HG03575 (cell line): ENCODE measurements around the gene TEAD1.

Source experiments
- ATAC-seq: cut with Tn5 transposase; IDR thresholded peaks from one replicate; pipeline ENCODE4 v1.9.1; 2021; ENCODE audit not compliant: unreplicated experiment, insufficient number of reproducible peaks, low FRiP score; ENCODE audit errors: extremely low read depth

TEAD1 gene

GRCh38 chr11:12770966-12771597 lies 96.9 kb downstream of the TEAD1 start:
- no peak for ATAC-seq

- ATAC-seq: no peak
These were observed 97.7 kb downstream of the TEAD1 start for GRCh38 chr11:12771875-12772274.

GRCh38 chr11:12772324-12772723 lies 98.1 kb downstream of the TEAD1 start:
- no peak for ATAC-seq

GRCh38 chr11:12773591-12773990 lies 99.4 kb downstream of the TEAD1 start:
- no peak for ATAC-seq

- no peak for ATAC-seq
These were observed 101.7 kb downstream of the TEAD1 start for GRCh38 chr11:12775955-12776354.

GRCh38 chr11:12777208-12777874 lies 103.1 kb downstream of the TEAD1 start:
- no peak for ATAC-seq

GRCh38 chr11:12778240-12778905 lies 104.2 kb downstream of the TEAD1 start:
- no peak for ATAC-seq

GRCh38 chr11:12783765-12784164 lies 109.5 kb downstream of the TEAD1 start:
- no peak for ATAC-seq

GRCh38 chr11:12784445-12784844 lies 110.2 kb downstream of the TEAD1 start:
- no peak for ATAC-seq

GRCh38 chr11:12784987-12785386 lies 110.8 kb downstream of the TEAD1 start:
- ATAC-seq: no peak

GRCh38 chr11:12785901-12786300 lies 111.7 kb downstream of the TEAD1 start:
- no peak for ATAC-seq

GRCh38 chr11:12786450-12786849 lies 112.2 kb downstream of the TEAD1 start:
- no peak for ATAC-seq

- ATAC-seq: no peak
These were observed 112.7 kb downstream of the TEAD1 start for GRCh38 chr11:12786891-12787290.

- ATAC-seq: no peak
These were observed 113.6 kb downstream of the TEAD1 start for GRCh38 chr11:12787847-12788246.

GRCh38 chr11:12789054-12789453 lies 114.8 kb downstream of the TEAD1 start:
- no peak for ATAC-seq

GRCh38 chr11:12789596-12790215 lies 115.5 kb downstream of the TEAD1 start:
- ATAC-seq: no peak

GRCh38 chr11:12790861-12791616 lies 116.8 kb downstream of the TEAD1 start:
- ATAC-seq: no peak

GRCh38 chr11:12792018-12792417 lies 117.8 kb downstream of the TEAD1 start:
- no peak for ATAC-seq

- ATAC-seq: no peak
These were observed 118.4 kb downstream of the TEAD1 start for GRCh38 chr11:12792590-12792989.
